Eye (tissue), 1 donor: ENCODE measurements around the gene TTLL5.

ENCODE experiments used
- DNase-seq: peaks from one replicate; pipeline ENCODE4 v3.0.0-alpha.2; 2015

The TTLL5 gene

GRCh38 chr14:75999511-76000190 lies 338.6 kb downstream of the TTLL5 start:
- no peak for DNase-seq

- no peak for DNase-seq
Measured at GRCh38 chr14:76002383-76002782, 341.3 kb downstream of the TTLL5 start.
